ENCODE results near the gene RAE1. TPM values are rescaled to one million over a fixed set of nuclear protein-coding genes. Genes with fewer than 3 reads are reported as not detected.
"Not testable (repeated sequence)": the region's sequence is repeated elsewhere in the genome, so short reads cannot be mapped to it uniquely, and the experiment has no call there.

The RAE1 gene
- total RNA-seq, 1 donor from 2014 or later, result 26.3 TPM

DNA sequence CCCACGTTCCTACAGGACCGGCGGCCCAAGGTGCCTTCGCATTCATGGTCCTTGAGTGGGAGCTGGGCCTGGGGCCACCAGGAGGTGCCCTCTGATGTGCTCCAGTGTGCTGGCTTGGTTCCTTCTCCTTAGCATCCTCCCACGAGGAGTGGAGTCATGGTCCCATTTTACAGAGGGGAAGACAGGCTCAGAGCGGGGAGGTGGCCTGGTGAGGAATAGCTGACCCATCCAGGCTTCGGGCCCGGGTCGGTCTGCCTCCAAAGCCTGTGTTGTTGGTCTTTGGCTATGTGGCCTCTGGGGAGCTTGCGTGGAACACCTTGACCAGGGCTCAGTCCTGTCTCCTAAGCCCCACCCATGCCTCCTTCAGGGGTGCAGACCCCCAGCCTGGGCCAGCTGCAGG is 62.9 kb downstream of the RAE1 start:
- no peak for DNase-seq (ENCODE audit: low spot score)

DNA sequence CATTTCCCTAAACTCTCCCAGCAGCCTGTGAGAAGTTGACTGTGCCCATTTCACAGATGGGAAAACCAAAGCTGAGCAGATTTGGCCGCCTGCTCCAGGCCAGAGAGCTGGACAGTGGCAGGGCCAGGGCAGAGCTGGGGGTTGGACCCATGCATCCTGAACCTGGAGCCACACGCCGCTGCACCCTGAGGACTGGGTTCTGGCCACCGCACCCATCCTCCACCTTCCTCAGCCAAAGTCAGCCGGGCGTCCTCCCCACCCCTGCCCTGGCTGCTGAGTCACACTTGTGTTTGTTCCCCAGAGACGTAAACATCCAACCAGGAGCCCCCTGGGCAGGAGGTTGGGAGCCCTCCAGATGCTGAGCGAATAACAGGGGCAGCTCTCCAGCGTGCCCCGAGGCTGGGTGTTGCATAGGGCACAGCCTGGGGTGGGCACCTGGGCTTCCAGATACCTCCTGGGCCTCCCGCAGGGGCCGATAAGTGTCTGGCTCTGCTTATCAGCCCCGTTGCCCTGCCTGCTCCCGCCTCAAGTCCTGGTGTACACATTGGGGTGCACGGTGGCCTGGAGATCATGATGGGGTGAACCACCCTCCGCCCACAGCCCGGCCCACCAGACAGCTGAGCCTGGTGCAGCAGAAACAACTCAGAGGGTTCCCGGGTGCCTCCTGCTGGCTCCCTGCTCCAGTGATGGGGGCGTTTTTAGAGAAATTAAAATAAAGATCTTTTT is 64.0 kb downstream of the RAE1 start:
- no peak for DNase-seq (ENCODE audit: low spot score)

DNA sequence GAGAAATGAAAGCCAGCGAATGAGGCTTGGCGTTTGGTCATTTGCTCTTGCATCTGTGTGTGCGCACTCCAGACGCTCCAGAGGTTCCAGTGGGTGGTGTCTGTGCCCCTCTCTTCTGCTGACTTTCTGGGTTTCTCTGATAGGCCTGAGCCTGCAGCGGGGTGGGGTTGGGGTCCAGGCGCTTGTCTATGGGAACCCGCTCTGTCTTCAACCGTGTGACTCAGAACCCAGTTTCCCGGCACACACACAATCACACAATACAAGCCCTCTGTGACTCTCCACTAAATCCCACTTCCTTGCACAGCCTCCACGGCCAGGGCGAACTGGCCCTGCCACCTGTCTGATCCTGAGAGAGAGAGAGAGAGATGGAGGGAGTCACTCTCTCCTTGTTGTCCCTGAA is 64.7 kb downstream of the RAE1 start:
- DNase-seq (ENCODE audit: low spot score), result no peak

DNA sequence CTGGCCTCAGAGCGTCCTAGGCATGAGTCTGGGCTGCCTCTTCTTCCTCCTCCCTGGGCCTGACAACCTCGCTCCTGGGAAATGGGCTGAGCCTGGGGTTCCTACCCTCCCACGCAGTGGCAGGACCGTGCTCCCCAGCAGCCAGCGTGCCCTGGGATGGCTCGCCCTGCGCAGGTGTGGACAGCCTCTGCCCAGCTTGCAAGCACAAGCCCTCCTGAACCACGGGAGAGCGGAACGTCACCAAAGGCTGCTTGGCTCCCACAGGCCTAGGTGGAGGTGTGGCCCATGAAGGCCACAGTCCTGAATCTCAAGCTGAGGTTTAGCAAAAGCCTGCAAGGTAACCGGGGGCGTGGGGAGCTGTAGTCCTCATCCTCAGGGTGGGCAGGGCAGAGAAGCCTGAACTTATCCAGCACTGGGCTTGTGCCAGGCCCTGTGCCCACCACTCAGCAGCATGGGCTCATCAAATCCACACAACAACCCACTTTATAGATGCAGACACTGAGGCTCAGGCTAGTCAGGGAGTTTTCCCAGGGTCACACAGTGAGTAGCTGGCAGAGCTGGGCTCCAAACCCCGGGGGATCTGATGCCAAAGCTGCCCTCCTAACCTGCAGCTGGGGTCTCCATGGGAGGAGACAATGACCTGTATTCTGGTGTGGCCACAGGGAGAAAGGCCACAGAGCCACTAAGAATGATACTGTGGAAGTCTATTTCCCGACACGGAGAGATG is 65.4 kb downstream of the RAE1 start:
- DNase-seq (ENCODE audit: low spot score), result no peak

GRCh38 chr20:57417051-57417689 is 66.1 kb downstream of the RAE1 start:
- DNase-seq (ENCODE audit: low spot score), result no peak

DNA sequence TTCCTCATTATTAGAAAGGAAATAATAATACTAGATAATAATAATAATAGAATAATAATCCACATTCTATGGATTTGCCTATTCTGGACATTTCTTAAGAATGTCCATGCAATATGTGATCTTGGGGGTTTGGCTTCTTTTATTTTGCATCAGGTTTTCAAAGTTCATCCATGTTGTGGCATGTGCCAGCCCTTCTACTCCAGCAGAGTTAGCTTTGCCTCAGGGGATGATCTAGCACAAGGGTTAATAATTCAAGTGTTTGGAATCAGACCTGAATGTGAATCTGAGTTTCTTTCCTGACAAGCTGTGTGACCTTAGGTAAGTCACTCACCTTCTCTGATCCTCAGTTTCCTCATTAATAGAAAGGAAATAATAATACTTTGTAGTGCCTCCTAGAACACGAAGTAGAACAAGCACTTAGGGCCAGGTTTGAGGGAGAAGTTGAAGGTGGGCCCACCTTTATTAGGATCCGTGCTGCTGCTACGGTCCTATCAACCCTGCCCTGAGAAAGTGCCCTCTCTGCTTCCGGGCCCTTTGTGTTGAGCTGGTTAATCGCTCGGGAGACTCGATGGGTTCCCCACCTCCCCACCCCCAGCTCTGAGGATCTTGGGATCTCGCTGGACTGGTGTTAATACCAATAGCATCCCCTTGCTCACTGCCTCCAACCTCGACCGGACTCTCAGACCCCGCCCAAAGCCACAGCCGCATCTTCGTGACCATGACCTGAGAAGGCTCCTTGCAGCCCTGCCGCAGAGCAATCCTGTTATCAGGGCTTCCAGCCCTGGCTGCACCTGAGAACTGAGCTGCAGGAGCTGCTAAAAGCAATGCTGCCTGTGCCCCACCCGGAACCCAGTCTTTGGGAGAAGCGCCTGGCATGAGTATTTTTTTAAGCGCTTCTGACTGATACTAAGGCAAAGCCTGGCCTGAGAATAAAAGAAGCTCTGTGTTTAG is 67.0 kb downstream of the RAE1 start:
- DNase-seq (ENCODE audit: low spot score), result no peak

DNA sequence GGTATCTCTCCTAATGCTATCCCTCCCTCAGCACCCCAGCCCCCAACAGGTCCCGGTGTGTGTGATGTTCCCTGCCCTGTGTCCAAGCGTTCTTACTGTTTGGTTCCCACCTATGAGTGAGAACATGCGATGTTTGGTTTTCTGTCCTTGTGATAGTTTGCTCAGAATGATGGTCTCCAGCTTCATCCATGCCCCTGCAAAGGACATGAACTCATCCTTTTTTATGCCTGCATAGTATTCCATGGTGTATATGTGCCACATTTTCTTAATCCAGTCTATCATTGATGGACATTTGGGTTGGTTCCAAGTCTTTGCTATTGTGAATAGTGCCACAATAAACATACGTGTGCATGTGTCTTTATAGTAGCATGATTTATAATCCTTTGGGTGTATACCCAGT is 68.4 kb downstream of the RAE1 start:
- not testable (repeated sequence) for DNase-seq (ENCODE audit: low spot score)

- no peak for DNase-seq (ENCODE audit: low spot score)
Measured at GRCh38 chr20:57420571-57421252, 69.7 kb downstream of the RAE1 start.

DNA sequence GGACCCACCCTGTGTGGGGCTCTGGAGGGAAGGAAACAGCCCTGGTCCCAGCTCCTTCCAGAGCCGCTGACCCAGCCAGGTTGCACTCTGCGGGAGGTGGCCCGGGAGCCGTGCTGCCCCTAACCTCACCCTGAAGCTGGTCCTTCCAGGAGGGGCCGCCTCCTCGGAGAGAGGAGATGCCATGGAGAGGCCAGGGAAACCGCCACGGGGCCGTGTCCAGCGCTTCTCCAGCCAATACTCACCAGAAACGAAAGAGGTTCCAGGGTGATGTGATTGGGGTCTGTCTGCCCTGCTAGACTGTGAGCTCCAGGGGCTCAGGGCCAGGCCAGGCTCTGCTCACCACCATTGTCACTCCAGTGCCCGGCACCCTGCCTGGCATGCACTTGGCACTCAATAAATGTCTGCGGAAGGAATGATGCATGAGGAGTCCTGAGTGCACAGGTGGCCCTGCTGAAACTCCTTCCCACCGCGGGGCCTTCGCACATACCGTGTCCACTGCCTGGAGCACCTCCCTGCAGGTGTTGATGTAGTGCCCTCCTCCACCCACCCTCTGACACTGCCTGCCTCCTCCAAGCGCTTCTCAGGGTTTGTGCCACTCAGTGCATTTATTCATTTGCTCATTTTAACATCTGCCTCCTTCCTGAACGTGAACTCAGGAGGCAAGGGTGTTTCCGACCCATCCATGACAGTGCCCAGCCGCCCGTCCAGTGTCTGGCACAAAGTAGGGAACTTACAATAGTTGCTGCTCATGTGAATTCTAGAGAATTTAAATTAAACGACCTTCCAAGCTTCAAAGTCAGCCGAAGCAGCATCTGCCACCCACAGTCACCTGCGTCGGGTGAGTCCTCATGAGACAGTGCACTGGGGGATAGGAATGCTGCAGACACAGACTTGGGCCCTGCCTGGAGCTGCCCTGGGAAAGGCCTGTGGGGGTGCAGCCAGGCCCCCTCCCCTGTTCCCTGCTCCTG is 70.5 kb downstream of the RAE1 start:
- DNase-seq (ENCODE audit: low spot score), result no peak

DNA sequence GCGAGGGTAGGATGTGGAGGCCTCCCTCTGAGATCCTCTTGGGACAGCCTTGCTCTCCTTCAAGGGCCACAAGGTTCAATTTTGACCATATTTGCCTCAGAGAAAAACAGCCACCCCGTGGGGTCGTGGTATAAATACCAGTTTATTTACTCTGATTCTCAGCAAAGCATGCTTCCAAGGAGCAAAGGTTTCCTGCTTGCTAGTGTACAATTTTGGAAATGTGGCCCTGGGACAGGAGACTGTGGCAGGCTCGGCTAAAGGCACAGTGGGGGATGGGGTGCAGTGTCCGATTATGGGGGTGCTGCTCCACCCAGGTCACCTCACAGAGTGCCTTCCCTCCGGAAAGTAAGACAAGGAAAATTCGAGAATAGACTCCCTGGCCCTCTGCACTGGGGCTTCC is 71.2 kb downstream of the RAE1 start:
- DNase-seq (ENCODE audit: low spot score), result no peak

DNA sequence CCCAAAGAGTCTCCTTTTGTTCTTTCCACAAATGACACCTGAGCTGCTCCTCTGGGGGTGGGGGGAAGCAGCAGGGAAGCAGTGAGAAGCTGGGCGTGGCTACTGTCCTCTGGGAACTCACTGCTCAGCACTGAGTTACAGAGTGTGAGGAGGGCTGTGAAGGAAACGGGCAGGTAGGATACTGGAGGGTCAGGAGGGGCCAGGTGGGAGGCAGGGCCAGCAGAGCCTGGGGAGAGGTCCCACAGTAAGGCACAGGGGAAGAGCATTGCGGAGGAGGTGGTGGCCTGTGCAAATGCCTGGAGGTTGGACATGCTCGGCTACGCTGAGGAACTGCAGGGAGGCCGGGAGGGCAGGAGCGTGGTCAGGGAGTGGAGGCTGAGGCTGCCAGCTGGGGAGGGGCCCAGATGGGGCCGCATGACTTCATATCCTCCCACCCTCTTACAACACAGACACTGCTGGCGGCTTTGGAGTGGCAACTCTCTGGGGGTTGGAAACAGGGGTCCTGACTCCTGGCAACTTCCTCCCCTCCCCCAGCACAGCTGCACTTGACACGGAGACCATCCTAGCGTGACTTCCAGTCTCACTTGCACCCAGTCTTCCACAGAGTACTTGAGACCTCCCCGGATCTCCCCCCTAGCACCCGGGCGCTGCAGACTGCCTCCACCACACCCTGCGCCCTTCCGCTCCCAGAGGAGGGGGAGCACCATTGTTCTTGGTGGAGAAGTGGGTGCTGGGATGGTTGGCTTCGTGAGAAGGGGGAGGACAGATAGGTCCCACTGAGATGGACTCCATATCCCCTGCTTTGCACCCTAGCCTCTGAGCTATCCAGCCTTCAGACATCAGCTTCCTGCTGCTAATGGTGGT is 74.3 kb downstream of the RAE1 start:
- no peak for DNase-seq (ENCODE audit: low spot score)

- DNase-seq (ENCODE audit: low spot score), result no peak
Measured at GRCh38 chr20:57426271-57426689, 75.2 kb downstream of the RAE1 start.

DNA sequence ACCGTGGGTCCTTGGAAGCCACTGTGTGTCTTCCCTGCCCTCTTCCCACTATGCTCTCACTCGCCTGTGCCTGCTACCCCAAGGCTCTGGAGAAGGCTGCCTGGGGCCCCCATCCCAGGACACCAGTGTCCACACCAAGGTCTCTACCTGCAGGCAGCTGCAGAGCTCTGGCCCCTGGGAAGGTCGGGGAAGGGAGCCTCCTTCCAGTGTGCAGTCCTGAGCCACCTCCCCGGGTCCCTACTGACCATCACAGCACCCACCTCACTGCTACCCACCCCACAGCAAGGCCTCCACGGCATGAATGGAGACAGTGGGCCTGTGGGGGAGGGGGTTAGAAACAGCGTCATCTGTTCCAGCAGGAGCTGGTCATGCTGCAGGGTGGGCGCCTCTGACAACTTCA is 75.8 kb downstream of the RAE1 start:
- DNase-seq (ENCODE audit: low spot score), result no peak

GRCh38 chr20:57428324-57429158 is 77.5 kb downstream of the RAE1 start:
- no peak for DNase-seq (ENCODE audit: low spot score)

All from ureter (tissue), 1 donor.